NB4 (cell line): ENCODE data around the gene KIDINS220.

Experiments used
- POLR2A ChIP-seq: IDR thresholded peaks from 2 replicates; pipeline ENCODE4 v1.6.1; 2011; ENCODE audit warnings: mild to moderate bottlenecking; ENCODE audit not compliant: insufficient read length; ENCODE audit errors: extremely low read depth
- TF ChIP-seq, protein P1 (sequence below): IDR thresholded peaks from one replicate; pipeline ENCODE4 v1.5.1; 2012; ENCODE audit warnings: low read depth, low read length

DNA sequence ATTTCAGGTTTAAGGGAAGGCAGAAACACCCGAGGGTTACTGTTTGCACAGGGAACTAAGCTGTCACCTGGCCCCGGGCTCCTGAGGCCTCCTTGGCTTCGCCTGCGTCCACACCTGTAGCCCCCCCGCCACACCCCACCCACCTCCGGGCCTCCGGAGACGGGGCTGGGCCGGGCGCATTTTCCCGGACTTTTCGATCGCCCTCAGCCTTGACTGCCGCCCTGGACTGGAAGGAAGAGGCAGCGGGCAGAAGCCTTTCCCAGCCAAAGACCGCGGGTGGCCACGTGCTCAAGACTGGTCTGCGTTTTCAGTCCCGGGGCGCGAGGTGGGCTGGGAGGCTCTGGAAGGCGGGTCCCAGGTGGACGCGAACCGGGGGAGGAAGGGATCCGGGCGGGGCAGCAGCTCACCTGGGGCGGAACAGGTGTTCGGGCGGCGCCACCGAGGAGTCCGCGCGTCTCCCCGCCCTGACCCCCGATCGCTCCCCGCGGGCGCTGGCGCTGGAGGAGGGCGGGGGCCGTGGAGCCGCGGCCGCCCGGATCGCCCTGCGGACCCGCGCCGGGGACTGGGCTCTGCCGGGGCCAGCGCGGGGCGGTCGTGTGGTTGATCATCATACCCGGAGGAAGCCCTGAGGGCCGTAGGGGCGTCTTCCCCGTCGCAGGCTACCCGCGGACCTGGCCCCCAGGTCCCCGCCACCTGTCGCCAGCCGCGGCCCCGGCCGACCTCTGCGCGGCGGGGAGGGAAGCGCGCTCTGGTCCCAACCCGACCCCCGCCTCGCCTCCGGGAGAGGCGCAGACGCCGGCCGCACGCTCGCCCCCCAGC, 152.3 kb downstream of the KIDINS220 start:
- TF ChIP-seq POLR2A: no peak
- TF ChIP-seq, protein P1, sequence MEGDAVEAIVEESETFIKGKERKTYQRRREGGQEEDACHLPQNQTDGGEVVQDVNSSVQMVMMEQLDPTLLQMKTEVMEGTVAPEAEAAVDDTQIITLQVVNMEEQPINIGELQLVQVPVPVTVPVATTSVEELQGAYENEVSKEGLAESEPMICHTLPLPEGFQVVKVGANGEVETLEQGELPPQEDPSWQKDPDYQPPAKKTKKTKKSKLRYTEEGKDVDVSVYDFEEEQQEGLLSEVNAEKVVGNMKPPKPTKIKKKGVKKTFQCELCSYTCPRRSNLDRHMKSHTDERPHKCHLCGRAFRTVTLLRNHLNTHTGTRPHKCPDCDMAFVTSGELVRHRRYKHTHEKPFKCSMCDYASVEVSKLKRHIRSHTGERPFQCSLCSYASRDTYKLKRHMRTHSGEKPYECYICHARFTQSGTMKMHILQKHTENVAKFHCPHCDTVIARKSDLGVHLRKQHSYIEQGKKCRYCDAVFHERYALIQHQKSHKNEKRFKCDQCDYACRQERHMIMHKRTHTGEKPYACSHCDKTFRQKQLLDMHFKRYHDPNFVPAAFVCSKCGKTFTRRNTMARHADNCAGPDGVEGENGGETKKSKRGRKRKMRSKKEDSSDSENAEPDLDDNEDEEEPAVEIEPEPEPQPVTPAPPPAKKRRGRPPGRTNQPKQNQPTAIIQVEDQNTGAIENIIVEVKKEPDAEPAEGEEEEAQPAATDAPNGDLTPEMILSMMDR: no peak
